ENCODE measurements around the gene SLC45A3.

The SLC45A3 gene

GRCh38 chr1:205629751-205630150, 50.6 kb downstream of the SLC45A3 start:
- Histone ChIP-seq H3K4me1 (ENCODE audit: control insufficient read depth, insufficient read depth, low read length, poor library complexity, severe bottlenecking) (peaks cover 29% of the 10 kb centered on the region), H3K4me3 (ENCODE audit: insufficient read depth, low read depth, low read length, poor library complexity, severe bottlenecking) (peak overlapping the region; percentile 87), H3K27ac (ENCODE audit: insufficient read depth, low read length, poor library complexity, severe bottlenecking) (peak overlapping the region; percentile 89), H3K36me3 (ENCODE audit: control insufficient read depth, insufficient read depth, low read length) (no peaks in the 10 kb centered on the region), H3K9me3 (ENCODE audit: control insufficient read depth, low read length) (no peaks in the 10 kb centered on the region), H3K27me3 (replicated peaks; ENCODE audit: control insufficient read depth, insufficient read depth, low read length, poor library complexity, severe bottlenecking) (no peaks in the 10 kb centered on the region)
- no peak for DNase-seq

- Histone ChIP-seq H3K4me1 (ENCODE audit: control insufficient read depth, insufficient read depth, low read length, poor library complexity, severe bottlenecking) (peaks cover 29% of the 10 kb centered on the region), H3K27ac (ENCODE audit: insufficient read depth, low read length, poor library complexity, severe bottlenecking) (no peak overlapping the region)
Measured at GRCh38 chr1:205627956-205628355, 52.4 kb downstream of the SLC45A3 start.

GRCh38 chr1:205626216-205626615, 54.1 kb downstream of the SLC45A3 start:
- DNase-seq = no peak
- Histone ChIP-seq H3K4me3 (ENCODE audit: insufficient read depth, low read depth, low read length, poor library complexity, severe bottlenecking) (no peak overlapping the region), H3K4me1 (ENCODE audit: control insufficient read depth, insufficient read depth, low read length, poor library complexity, severe bottlenecking) (peaks cover 24% of the 10 kb centered on the region), H3K27ac (ENCODE audit: insufficient read depth, low read length, poor library complexity, severe bottlenecking) (no peak overlapping the region), H3K36me3 (ENCODE audit: control insufficient read depth, insufficient read depth, low read length) (peaks cover 10% of the 10 kb centered on the region), H3K9me3 (ENCODE audit: control insufficient read depth, low read length) (no peaks in the 10 kb centered on the region), H3K27me3 (replicated peaks; ENCODE audit: control insufficient read depth, insufficient read depth, low read length, poor library complexity, severe bottlenecking) (no peaks in the 10 kb centered on the region)

More at GRCh38 chr1:205627956-205628355, 52.4 kb downstream of the SLC45A3 start:
- no peak for DNase-seq
- H3K9me3 ChIP-seq (ENCODE audit: control insufficient read depth, low read length) = no peaks in the 10 kb centered on the region
- no peak overlapping the region for H3K4me3 ChIP-seq (ENCODE audit: insufficient read depth, low read depth, low read length, poor library complexity, severe bottlenecking)
- no peaks in the 10 kb centered on the region for H3K27me3 ChIP-seq (replicated peaks; ENCODE audit: control insufficient read depth, insufficient read depth, low read length, poor library complexity, severe bottlenecking)
- no peaks in the 10 kb centered on the region for H3K36me3 ChIP-seq (ENCODE audit: control insufficient read depth, insufficient read depth, low read length)

GRCh38 chr1:205623646-205624045, 56.7 kb downstream of the SLC45A3 start:
- Histone ChIP-seq H3K27me3 (replicated peaks; ENCODE audit: control insufficient read depth, insufficient read depth, low read length, poor library complexity, severe bottlenecking) (no peaks in the 10 kb centered on the region), H3K9me3 (ENCODE audit: control insufficient read depth, low read length) (no peaks in the 10 kb centered on the region), H3K27ac (ENCODE audit: insufficient read depth, low read length, poor library complexity, severe bottlenecking) (no peak overlapping the region), H3K36me3 (ENCODE audit: control insufficient read depth, insufficient read depth, low read length) (peaks cover 31% of the 10 kb centered on the region), H3K4me3 (ENCODE audit: insufficient read depth, low read depth, low read length, poor library complexity, severe bottlenecking) (no peak overlapping the region), H3K4me1 (ENCODE audit: control insufficient read depth, insufficient read depth, low read length, poor library complexity, severe bottlenecking) (peaks cover 13% of the 10 kb centered on the region)
- no peak for DNase-seq

- Histone ChIP-seq H3K27ac (ENCODE audit: insufficient read depth, low read length, poor library complexity, severe bottlenecking) (no peak overlapping the region), H3K9me3 (ENCODE audit: control insufficient read depth, low read length) (no peaks in the 10 kb centered on the region), H3K4me1 (ENCODE audit: control insufficient read depth, insufficient read depth, low read length, poor library complexity, severe bottlenecking) (no peaks in the 10 kb centered on the region), H3K36me3 (ENCODE audit: control insufficient read depth, insufficient read depth, low read length) (peaks cover 63% of the 10 kb centered on the region), H3K27me3 (replicated peaks; ENCODE audit: control insufficient read depth, insufficient read depth, low read length, poor library complexity, severe bottlenecking) (no peaks in the 10 kb centered on the region), H3K4me3 (ENCODE audit: insufficient read depth, low read depth, low read length, poor library complexity, severe bottlenecking) (no peak overlapping the region)
- no peak for DNase-seq
Measured at GRCh38 chr1:205620269-205620668, 60.0 kb downstream of the SLC45A3 start.

- no peak overlapping the region for H3K27ac ChIP-seq (ENCODE audit: insufficient read depth, low read length, poor library complexity, severe bottlenecking)
- H3K36me3 ChIP-seq (ENCODE audit: control insufficient read depth, insufficient read depth, low read length) = peaks cover 69% of the 10 kb centered on the region
- H3K4me3 ChIP-seq (ENCODE audit: insufficient read depth, low read depth, low read length, poor library complexity, severe bottlenecking) = no peak overlapping the region
- no peaks in the 10 kb centered on the region for H3K9me3 ChIP-seq (ENCODE audit: control insufficient read depth, low read length)
- DNase-seq = no peak
- no peaks in the 10 kb centered on the region for H3K4me1 ChIP-seq (ENCODE audit: control insufficient read depth, insufficient read depth, low read length, poor library complexity, severe bottlenecking)
- no peaks in the 10 kb centered on the region for H3K27me3 ChIP-seq (replicated peaks; ENCODE audit: control insufficient read depth, insufficient read depth, low read length, poor library complexity, severe bottlenecking)
Measured at GRCh38 chr1:205619376-205619775, 60.9 kb downstream of the SLC45A3 start.

GRCh38 chr1:205616563-205617293, 63.6 kb downstream of the SLC45A3 start:
- no peak overlapping the region for H3K4me3 ChIP-seq (ENCODE audit: insufficient read depth, low read depth, low read length, poor library complexity, severe bottlenecking)
- H3K36me3 ChIP-seq (ENCODE audit: control insufficient read depth, insufficient read depth, low read length) = peaks cover 79% of the 10 kb centered on the region
- no peaks in the 10 kb centered on the region for H3K4me1 ChIP-seq (ENCODE audit: control insufficient read depth, insufficient read depth, low read length, poor library complexity, severe bottlenecking)
- no peaks in the 10 kb centered on the region for H3K27me3 ChIP-seq (replicated peaks; ENCODE audit: control insufficient read depth, insufficient read depth, low read length, poor library complexity, severe bottlenecking)
- DNase-seq = no peak
- no peak overlapping the region for H3K27ac ChIP-seq (ENCODE audit: insufficient read depth, low read length, poor library complexity, severe bottlenecking)
- no peaks in the 10 kb centered on the region for H3K9me3 ChIP-seq (ENCODE audit: control insufficient read depth, low read length)

- Histone ChIP-seq H3K9me3 (ENCODE audit: control insufficient read depth, low read length) (no peaks in the 10 kb centered on the region), H3K27me3 (replicated peaks; ENCODE audit: control insufficient read depth, insufficient read depth, low read length, poor library complexity, severe bottlenecking) (no peaks in the 10 kb centered on the region), H3K4me1 (ENCODE audit: control insufficient read depth, insufficient read depth, low read length, poor library complexity, severe bottlenecking) (peaks cover 3% of the 10 kb centered on the region), H3K4me3 (ENCODE audit: insufficient read depth, low read depth, low read length, poor library complexity, severe bottlenecking) (no peak overlapping the region), H3K27ac (ENCODE audit: insufficient read depth, low read length, poor library complexity, severe bottlenecking) (no peak overlapping the region), H3K36me3 (ENCODE audit: control insufficient read depth, insufficient read depth, low read length) (peaks cover 79% of the 10 kb centered on the region)
- DNase-seq = no peak
Measured at GRCh38 chr1:205615789-205616188, 64.5 kb downstream of the SLC45A3 start.

GRCh38 chr1:205613854-205614412, 66.4 kb downstream of the SLC45A3 start:
- Histone ChIP-seq H3K27me3 (replicated peaks; ENCODE audit: control insufficient read depth, insufficient read depth, low read length, poor library complexity, severe bottlenecking) (no peaks in the 10 kb centered on the region), H3K9me3 (ENCODE audit: control insufficient read depth, low read length) (no peaks in the 10 kb centered on the region), H3K4me3 (ENCODE audit: insufficient read depth, low read depth, low read length, poor library complexity, severe bottlenecking) (no peak overlapping the region), H3K27ac (ENCODE audit: insufficient read depth, low read length, poor library complexity, severe bottlenecking) (no peak overlapping the region), H3K4me1 (ENCODE audit: control insufficient read depth, insufficient read depth, low read length, poor library complexity, severe bottlenecking) (peaks cover 3% of the 10 kb centered on the region), H3K36me3 (ENCODE audit: control insufficient read depth, insufficient read depth, low read length) (peaks cover 61% of the 10 kb centered on the region)
- no peak for DNase-seq

- H3K9me3 ChIP-seq (ENCODE audit: control insufficient read depth, low read length) = no peaks in the 10 kb centered on the region
- no peaks in the 10 kb centered on the region for H3K27me3 ChIP-seq (replicated peaks; ENCODE audit: control insufficient read depth, insufficient read depth, low read length, poor library complexity, severe bottlenecking)
- H3K4me1 ChIP-seq (ENCODE audit: control insufficient read depth, insufficient read depth, low read length, poor library complexity, severe bottlenecking) = peaks cover 3% of the 10 kb centered on the region
- no peak for DNase-seq
- H3K4me3 ChIP-seq (ENCODE audit: insufficient read depth, low read depth, low read length, poor library complexity, severe bottlenecking) = no peak overlapping the region
- no peak overlapping the region for H3K27ac ChIP-seq (ENCODE audit: insufficient read depth, low read length, poor library complexity, severe bottlenecking)
- H3K36me3 ChIP-seq (ENCODE audit: control insufficient read depth, insufficient read depth, low read length) = peaks cover 48% of the 10 kb centered on the region
Measured at GRCh38 chr1:205612556-205612955, 67.8 kb downstream of the SLC45A3 start.
